ENCODE data around the gene PDF. TPM values are rescaled to one million over a fixed set of nuclear protein-coding genes. Genes with fewer than 3 reads are reported as not detected.

Gene PDF
- total and polyA plus RNA-seq, 2 of the 13 experiments (the other 11 are each of a cell fraction or from before 2014, with no cell fraction given): 12.4 to 48.8 TPM

GRCh38 chr16:69378036-69378435 lies 47.6 kb upstream of the PDF start (continued):
- TF ChIP-seq FOXA3 (CRISPR knock-in tag; IDR thresholded peaks at IDR 0.05) (no peak), ZNF792 (CRISPR knock-in tag; IDR thresholded peaks at IDR 0.05) (no peak), SNAPC4 (CRISPR knock-in tag; IDR thresholded peaks at IDR 0.05) (no peak), FOXJ3 (CRISPR knock-in tag; IDR thresholded peaks at IDR 0.05; ENCODE audit: borderline replicate concordance) (no peak), CBX1 (IDR thresholded peaks at IDR 0.05; ENCODE audit: low read depth) (no peak), ZNF546 (CRISPR knock-in tag; conservative IDR thresholded peaks at IDR 0.05) (no peak), PRDM4 (CRISPR knock-in tag; IDR thresholded peaks at IDR 0.05; ENCODE audit: borderline replicate concordance) (no peak), ZNF589 (CRISPR knock-in tag; conservative IDR thresholded peaks at IDR 0.05) (no peak), PATZ1 (CRISPR knock-in tag; IDR thresholded peaks at IDR 0.05) (no peak), ARID2 (CRISPR knock-in tag; IDR thresholded peaks at IDR 0.05; ENCODE audit: borderline replicate concordance) (no peak), SUZ12 (IDR thresholded peaks at IDR 0.05; ENCODE audit: low read depth, low read length) (no peak), HMGXB4 (CRISPR knock-in tag; IDR thresholded peaks at IDR 0.05; ENCODE audit: borderline replicate concordance in 1 of 2, low read depth in 1 of 2) (no peak), ZNF232 (CRISPR knock-in tag; IDR thresholded peaks at IDR 0.05; ENCODE audit: borderline replicate concordance) (no peak)
